Measurements from ENCODE around the gene TMEM119. TPM values are rescaled to one million over a fixed set of nuclear protein-coding genes. Genes with fewer than 3 reads are reported as not detected.
"Not testable (repeated sequence)": the region's sequence is repeated elsewhere in the genome, so short reads cannot be mapped to it uniquely, and the experiment has no call there.

The TMEM119 gene
- total and polyA plus RNA-seq, 2 experiments from 2014 or later, result 54.4 to 69.7 TPM

DNA sequence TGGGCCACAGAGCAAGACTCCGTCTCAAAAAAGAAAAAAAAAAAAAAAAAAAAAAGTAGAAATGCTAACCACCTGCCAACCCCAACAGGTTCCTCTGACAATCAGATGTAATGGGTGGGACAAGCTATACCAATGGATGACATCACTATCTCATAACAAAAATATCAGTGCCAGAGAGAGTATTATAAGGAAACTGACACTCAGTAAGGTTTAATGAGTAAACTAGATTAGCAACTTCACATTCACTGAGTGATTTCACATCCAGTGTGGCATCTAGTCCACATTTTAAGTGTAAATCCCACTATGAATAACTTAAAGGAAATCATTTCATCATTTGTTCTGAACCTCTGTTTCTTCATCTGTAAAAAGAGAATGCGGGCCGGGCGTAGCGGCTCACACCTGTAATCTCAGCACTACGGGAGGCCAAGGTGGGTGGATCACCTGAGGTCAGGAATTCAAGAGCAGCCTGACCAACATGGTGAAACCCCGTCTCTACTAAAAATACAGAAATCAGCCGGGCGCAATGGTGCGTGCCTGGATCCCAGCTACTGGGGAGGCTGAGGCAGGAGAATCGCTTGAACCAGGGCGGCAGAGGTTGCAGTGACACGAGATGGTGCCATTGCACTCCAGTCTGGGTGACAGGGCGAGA, 38.8 kb downstream of the TMEM119 start:
- H3K36me3 ChIP-seq (replicated peaks; ENCODE audit: insufficient read depth, low read depth), result no peaks in the 10 kb centered on the region
- no peaks in the 10 kb centered on the region for H3K27me3 ChIP-seq
- H3K4me2 ChIP-seq, result peak overlapping the region; percentile 89
- H3K79me2 ChIP-seq, result peaks cover 80% of the 10 kb centered on the region
- DNase-seq (ENCODE audit: low spot score), result no peak
- H3K4me1 ChIP-seq (ENCODE audit: insufficient read depth), result peaks cover 11% of the 10 kb centered on the region
- no peak overlapping the region for H3K27ac ChIP-seq
- H3K9me2 ChIP-seq (replicated peaks; ENCODE audit: insufficient read depth), result no peaks in the 10 kb centered on the region
- WGBS (ENCODE audit: low lambda C conversion rate, missing lambda C conversion rate), result 85% methylated on average over 13 of the region's 14 CpGs
- TF ChIP-seq EZH2phosphoT487 (IDR thresholded peaks at IDR 0.05; ENCODE audit: low read depth, severe bottlenecking, unreplicated experiment) (no peak), EZH2 (IDR thresholded peaks at IDR 0.05; ENCODE audit: borderline replicate concordance) (no peak), CTCF (IDR thresholded peaks at IDR 0.05; ENCODE audit: poor library complexity) (no peak)
- H3K4me3 ChIP-seq, result no peak overlapping the region
- H3K9me3 ChIP-seq (ENCODE audit: low read depth), result no peaks in the 10 kb centered on the region
- no peak overlapping the region for H2AFZ ChIP-seq
- H4K20me1 ChIP-seq (ENCODE audit: insufficient read depth, poor library complexity, severe bottlenecking), result peaks cover 43% of the 10 kb centered on the region

- WGBS (ENCODE audit: low lambda C conversion rate, missing lambda C conversion rate), result 94% methylated on average over 9 of the region's 9 CpGs
- Histone ChIP-seq H3K79me2 (peaks cover 100% of the 10 kb centered on the region), H4K20me1 (ENCODE audit: insufficient read depth, poor library complexity, severe bottlenecking) (peaks cover 72% of the 10 kb centered on the region)
- not testable (repeated sequence) for H2AFZ ChIP-seq; H3K36me3 ChIP-seq (replicated peaks; ENCODE audit: insufficient read depth, low read depth); H3K4me1 ChIP-seq (ENCODE audit: insufficient read depth); H3K9me3 ChIP-seq (ENCODE audit: low read depth); H3K9me2 ChIP-seq (replicated peaks; ENCODE audit: insufficient read depth); DNase-seq (ENCODE audit: low spot score); H3K27ac ChIP-seq; H3K4me2 ChIP-seq; H3K4me3 ChIP-seq; H3K27me3 ChIP-seq
Measured at GRCh38 chr12:108555383-108555782, 42.5 kb downstream of the TMEM119 start.

DNA sequence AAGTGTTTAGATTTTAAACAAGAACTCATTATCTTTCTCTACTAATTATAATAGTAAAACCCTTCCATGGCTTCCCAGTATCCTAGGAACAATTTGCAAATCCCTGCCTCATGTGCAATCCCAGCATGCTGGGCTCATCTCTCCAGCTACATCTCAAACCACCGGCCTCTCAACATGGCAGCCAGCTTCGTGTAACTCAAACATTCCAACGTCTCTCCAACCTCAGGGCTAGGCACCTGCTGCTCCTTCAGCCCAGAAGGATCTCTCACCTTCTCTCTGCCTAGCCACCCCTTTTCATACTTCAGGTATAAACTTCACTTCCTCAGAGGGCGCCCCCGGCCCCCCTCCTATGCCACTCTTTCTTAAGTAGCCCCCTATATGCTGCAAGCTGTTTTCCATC, 44.1 kb downstream of the TMEM119 start:
- peaks cover 82% of the 10 kb centered on the region for H4K20me1 ChIP-seq (ENCODE audit: insufficient read depth, poor library complexity, severe bottlenecking)
- H3K9me2 ChIP-seq (replicated peaks; ENCODE audit: insufficient read depth), result no peaks in the 10 kb centered on the region
- H3K27me3 ChIP-seq, result no peaks in the 10 kb centered on the region
- DNase-seq (ENCODE audit: low spot score), result no peak
- no peaks in the 10 kb centered on the region for H3K4me1 ChIP-seq (ENCODE audit: insufficient read depth)
- H3K79me2 ChIP-seq, result peaks cover 100% of the 10 kb centered on the region
- H3K36me3 ChIP-seq (replicated peaks; ENCODE audit: insufficient read depth, low read depth), result no peaks in the 10 kb centered on the region
- H3K4me3 ChIP-seq, result no peak overlapping the region
- WGBS (ENCODE audit: low lambda C conversion rate, missing lambda C conversion rate), result 91% methylated on average over 5 of the region's 5 CpGs
- TF ChIP-seq CTCF (IDR thresholded peaks at IDR 0.05; ENCODE audit: poor library complexity), result no peak
- TF ChIP-seq EZH2phosphoT487 (IDR thresholded peaks at IDR 0.05; ENCODE audit: low read depth, severe bottlenecking, unreplicated experiment), result no peak
- TF ChIP-seq EZH2 (IDR thresholded peaks at IDR 0.05; ENCODE audit: borderline replicate concordance), result no peak
- no peaks in the 10 kb centered on the region for H3K9me3 ChIP-seq (ENCODE audit: low read depth)
- H3K4me2 ChIP-seq, result no peak overlapping the region
- H3K27ac ChIP-seq, result no peak overlapping the region
- no peak overlapping the region for H2AFZ ChIP-seq

- no peak for DNase-seq (ENCODE audit: low spot score)
- peaks cover 89% of the 10 kb centered on the region for H3K79me2 ChIP-seq
- H3K9me2 ChIP-seq (replicated peaks; ENCODE audit: insufficient read depth), result no peaks in the 10 kb centered on the region
- peaks cover 69% of the 10 kb centered on the region for H4K20me1 ChIP-seq (ENCODE audit: insufficient read depth, poor library complexity, severe bottlenecking)
- no peak for TF ChIP-seq EZH2phosphoT487 (IDR thresholded peaks at IDR 0.05; ENCODE audit: low read depth, severe bottlenecking, unreplicated experiment)
- no peak for TF ChIP-seq CTCF (IDR thresholded peaks at IDR 0.05; ENCODE audit: poor library complexity)
- no peak for TF ChIP-seq EZH2 (IDR thresholded peaks at IDR 0.05; ENCODE audit: borderline replicate concordance)
- H3K27me3 ChIP-seq, result no peaks in the 10 kb centered on the region
- no peak overlapping the region for H3K27ac ChIP-seq
- no peak overlapping the region for H3K4me2 ChIP-seq
- 90% methylated on average over 5 of the region's 5 CpGs for WGBS (ENCODE audit: low lambda C conversion rate, missing lambda C conversion rate)
- no peaks in the 10 kb centered on the region for H3K9me3 ChIP-seq (ENCODE audit: low read depth)
- no peak overlapping the region for H3K4me3 ChIP-seq
- H2AFZ ChIP-seq, result no peak overlapping the region
- peaks cover 8% of the 10 kb centered on the region for H3K36me3 ChIP-seq (replicated peaks; ENCODE audit: insufficient read depth, low read depth)
- H3K4me1 ChIP-seq (ENCODE audit: insufficient read depth), result no peaks in the 10 kb centered on the region
Measured at GRCh38 chr12:108551535-108551934, 46.3 kb downstream of the TMEM119 start.
